ENCODE results near the gene ANKRD40CL. TPM values are rescaled to one million over a fixed set of nuclear protein-coding genes. Genes with fewer than 3 reads are reported as not detected.

The ANKRD40CL gene
- total RNA-seq, 1 experiment from 2014 or later = not detected

- intact Hi-C loops (cut with micrococcal nuclease) = no loop called here
- TF ChIP-seq, protein P1, sequence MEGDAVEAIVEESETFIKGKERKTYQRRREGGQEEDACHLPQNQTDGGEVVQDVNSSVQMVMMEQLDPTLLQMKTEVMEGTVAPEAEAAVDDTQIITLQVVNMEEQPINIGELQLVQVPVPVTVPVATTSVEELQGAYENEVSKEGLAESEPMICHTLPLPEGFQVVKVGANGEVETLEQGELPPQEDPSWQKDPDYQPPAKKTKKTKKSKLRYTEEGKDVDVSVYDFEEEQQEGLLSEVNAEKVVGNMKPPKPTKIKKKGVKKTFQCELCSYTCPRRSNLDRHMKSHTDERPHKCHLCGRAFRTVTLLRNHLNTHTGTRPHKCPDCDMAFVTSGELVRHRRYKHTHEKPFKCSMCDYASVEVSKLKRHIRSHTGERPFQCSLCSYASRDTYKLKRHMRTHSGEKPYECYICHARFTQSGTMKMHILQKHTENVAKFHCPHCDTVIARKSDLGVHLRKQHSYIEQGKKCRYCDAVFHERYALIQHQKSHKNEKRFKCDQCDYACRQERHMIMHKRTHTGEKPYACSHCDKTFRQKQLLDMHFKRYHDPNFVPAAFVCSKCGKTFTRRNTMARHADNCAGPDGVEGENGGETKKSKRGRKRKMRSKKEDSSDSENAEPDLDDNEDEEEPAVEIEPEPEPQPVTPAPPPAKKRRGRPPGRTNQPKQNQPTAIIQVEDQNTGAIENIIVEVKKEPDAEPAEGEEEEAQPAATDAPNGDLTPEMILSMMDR (IDR thresholded peaks at IDR 0.05; ENCODE audit: unreplicated experiment) = no peak
Observed at GRCh38 chr17:50798424-50799288, 31.3 kb upstream of the ANKRD40CL start.

GRCh38 chr17:50797135-50797810, 30.0 kb upstream of the ANKRD40CL start:
- no peak overlapping the region for H3K4me3 Mint-ChIP-seq (ENCODE audit: unreplicated experiment)
- CTCF ChIA-PET = interaction anchor here (0.7 to 3.4 kb wide), 5 partner anchors 12 to 55 kb away, joined by 3 to 33 read pairs (median 6); no protein-coding TSS in a partner anchor
- no peaks in the 10 kb centered on the region for H3K9me3 Mint-ChIP-seq (ENCODE audit: unreplicated experiment)
- intact Hi-C loops (cut with micrococcal nuclease) = no loop called here
- DNase-seq (ENCODE audit: unreplicated experiment) = no peak
- H3K27ac Mint-ChIP-seq (ENCODE audit: low read depth, unreplicated experiment) = no peak overlapping the region
- TF ChIP-seq, protein P1 (IDR thresholded peaks at IDR 0.05; ENCODE audit: unreplicated experiment) = no peak
- BruUV-seq (replicated peaks) = no TSS peak
- H3K4me1 Mint-ChIP-seq (ENCODE audit: insufficient read depth, unreplicated experiment) = peaks cover 11% of the 10 kb centered on the region
- H3K27me3 Mint-ChIP-seq (ENCODE audit: insufficient read depth, unreplicated experiment) = no peaks in the 10 kb centered on the region
- H3K36me3 Mint-ChIP-seq (ENCODE audit: insufficient read depth, unreplicated experiment) = no peaks in the 10 kb centered on the region
- POLR2A ChIA-PET = interaction anchor here (0.6 to 3.1 kb wide), 3 partner anchors 11 to 106 kb away, joined by 3 to 29 read pairs (median 9); no protein-coding TSS in a partner anchor

More at GRCh38 chr17:50798424-50799288, 31.3 kb upstream of the ANKRD40CL start:
- BruUV-seq (replicated peaks) = no TSS peak
- peaks cover 11% of the 10 kb centered on the region for H3K4me1 Mint-ChIP-seq (ENCODE audit: insufficient read depth, unreplicated experiment)
- CTCF ChIA-PET = interaction anchor here (0.6 to 3.6 kb wide), 7 partner anchors 12 to 319 kb away, joined by 3 to 33 read pairs (median 3); no protein-coding TSS in a partner anchor
- no peak overlapping the region for H3K4me3 Mint-ChIP-seq (ENCODE audit: unreplicated experiment)
- H3K36me3 Mint-ChIP-seq (ENCODE audit: insufficient read depth, unreplicated experiment) = no peaks in the 10 kb centered on the region
- DNase-seq (ENCODE audit: unreplicated experiment) = peak; percentile 86
- no peaks in the 10 kb centered on the region for H3K9me3 Mint-ChIP-seq (ENCODE audit: unreplicated experiment)
- H3K27ac Mint-ChIP-seq (ENCODE audit: low read depth, unreplicated experiment) = peak overlapping the region; percentile 82
- H3K27me3 Mint-ChIP-seq (ENCODE audit: insufficient read depth, unreplicated experiment) = no peaks in the 10 kb centered on the region
- POLR2A ChIA-PET = interaction anchor here (0.6 to 3.1 kb wide), 8 partner anchors 9 to 250 kb away, joined by 3 to 29 read pairs (median 4); partner anchors contain the start of gene TOB1

GRCh38 chr17:50794361-50794760, 27.0 kb upstream of the ANKRD40CL start:
- no peaks in the 10 kb centered on the region for H3K9me3 Mint-ChIP-seq (ENCODE audit: unreplicated experiment)
- ChIA-PET CTCF (interaction anchor here (0.6 to 1.7 kb wide), 4 partner anchors 11 to 298 kb away, joined by 3 to 4 read pairs (median 4); no protein-coding TSS in a partner anchor), POLR2A (interaction anchor here (1.3 kb wide), 1 partner anchor 9 kb away, joined by 6 read pairs; no protein-coding TSS in a partner anchor)
- TF ChIP-seq, protein P1 (IDR thresholded peaks at IDR 0.05; ENCODE audit: unreplicated experiment) = no peak
- no TSS peak for BruUV-seq (replicated peaks)
- no peaks in the 10 kb centered on the region for H3K27me3 Mint-ChIP-seq (ENCODE audit: insufficient read depth, unreplicated experiment)
- no peak overlapping the region for H3K4me3 Mint-ChIP-seq (ENCODE audit: unreplicated experiment)
- no peaks in the 10 kb centered on the region for H3K36me3 Mint-ChIP-seq (ENCODE audit: insufficient read depth, unreplicated experiment)
- no peak for DNase-seq (ENCODE audit: unreplicated experiment)
- H3K4me1 Mint-ChIP-seq (ENCODE audit: insufficient read depth, unreplicated experiment) = peaks cover 10% of the 10 kb centered on the region
- intact Hi-C loops (cut with micrococcal nuclease) = no loop called here
- no peak overlapping the region for H3K27ac Mint-ChIP-seq (ENCODE audit: low read depth, unreplicated experiment)

DNA sequence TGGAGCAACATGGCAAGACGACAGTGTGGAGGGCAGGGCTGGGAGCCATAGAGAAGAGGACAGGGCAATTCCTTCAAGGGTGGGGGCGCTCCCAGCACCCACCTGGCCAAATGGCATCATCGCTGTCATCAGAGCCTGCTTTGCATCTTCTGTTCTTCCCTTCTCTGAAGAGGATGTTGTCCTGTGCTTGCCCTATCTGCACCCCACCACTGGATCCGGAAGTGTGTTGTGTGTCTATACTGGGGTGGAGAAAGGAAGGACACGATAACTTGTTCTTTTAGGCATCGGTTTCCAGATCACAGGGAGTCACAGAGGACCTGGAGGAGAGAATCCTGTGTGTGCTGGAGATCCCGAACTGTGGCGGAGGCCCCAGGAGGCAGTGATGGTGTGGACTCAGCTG, 25.7 kb upstream of the ANKRD40CL start:
- ChIA-PET POLR2A (no interaction called here), CTCF (interaction anchor here (2.7 kb wide), 1 partner anchor 10 kb away, joined by 9 read pairs; no protein-coding TSS in a partner anchor)
- H3K27me3 Mint-ChIP-seq (ENCODE audit: insufficient read depth, unreplicated experiment) = no peaks in the 10 kb centered on the region
- TF ChIP-seq, protein P1 (IDR thresholded peaks at IDR 0.05; ENCODE audit: unreplicated experiment) = no peak
- no peaks in the 10 kb centered on the region for H3K4me1 Mint-ChIP-seq (ENCODE audit: insufficient read depth, unreplicated experiment)
- no peak for DNase-seq (ENCODE audit: unreplicated experiment)
- intact Hi-C loops (cut with micrococcal nuclease) = no loop called here
- H3K36me3 Mint-ChIP-seq (ENCODE audit: insufficient read depth, unreplicated experiment) = no peaks in the 10 kb centered on the region
- H3K4me3 Mint-ChIP-seq (ENCODE audit: unreplicated experiment) = no peak overlapping the region
- no peak overlapping the region for H3K27ac Mint-ChIP-seq (ENCODE audit: low read depth, unreplicated experiment)
- H3K9me3 Mint-ChIP-seq (ENCODE audit: unreplicated experiment) = no peaks in the 10 kb centered on the region
- no TSS peak for BruUV-seq (replicated peaks)
